NCI-H2029 (cell line): ENCODE data around the gene STMP1.
"Not testable (repeated sequence)": the region's sequence is repeated elsewhere in the genome, so short reads cannot be mapped to it uniquely, and the experiment has no call there.

ENCODE experiments used
- DNase-seq: peaks from one replicate; lab custom pipeline; 2025; lab: John Stamatoyannopoulos, UW

STMP1 gene

GRCh38 chr7:135664046-135664589 lies 1.8 kb downstream of the STMP1 start:
- DNase-seq = no peak

- DNase-seq = no peak
Observed at GRCh38 chr7:135665042-135665441, 2.7 kb downstream of the STMP1 start.

GRCh38 chr7:135666156-135666555 lies 3.8 kb downstream of the STMP1 start:
- no peak for DNase-seq

GRCh38 chr7:135666846-135667245 lies 4.5 kb downstream of the STMP1 start:
- no peak for DNase-seq

GRCh38 chr7:135667626-135668025 lies 5.3 kb downstream of the STMP1 start:
- not testable (repeated sequence) for DNase-seq

GRCh38 chr7:135668852-135669395 lies 6.6 kb downstream of the STMP1 start:
- not testable (repeated sequence) for DNase-seq

GRCh38 chr7:135669774-135670173 lies 7.5 kb downstream of the STMP1 start:
- DNase-seq = no peak

GRCh38 chr7:135670179-135670578 lies 7.9 kb downstream of the STMP1 start:
- no peak for DNase-seq

GRCh38 chr7:135672560-135673359 lies 10.4 kb downstream of the STMP1 start:
- peak; percentile 57 for DNase-seq

- no peak for DNase-seq
Observed at GRCh38 chr7:135673360-135673706, 11.0 kb downstream of the STMP1 start.

- DNase-seq = peak; percentile 43
Observed at GRCh38 chr7:135678612-135679575, 16.6 kb downstream of the STMP1 start.

GRCh38 chr7:135681762-135682161 lies 19.4 kb downstream of the STMP1 start:
- DNase-seq = no peak

- no peak for DNase-seq
Observed at GRCh38 chr7:135682191-135682590, 19.9 kb downstream of the STMP1 start.

- DNase-seq = no peak
Observed at GRCh38 chr7:135683609-135684008, 21.3 kb downstream of the STMP1 start.

GRCh38 chr7:135684136-135684535 lies 21.8 kb downstream of the STMP1 start:
- no peak for DNase-seq

- no peak for DNase-seq
Observed at GRCh38 chr7:135684699-135685098, 22.4 kb downstream of the STMP1 start.

- DNase-seq = no peak
Observed at GRCh38 chr7:135685306-135686084, 23.2 kb downstream of the STMP1 start.

GRCh38 chr7:135687466-135687865 lies 25.2 kb downstream of the STMP1 start:
- DNase-seq = no peak

- DNase-seq = no peak
Observed at GRCh38 chr7:135690566-135690965, 28.3 kb downstream of the STMP1 start.

- no peak for DNase-seq
Observed at GRCh38 chr7:135692055-135692454, 29.7 kb downstream of the STMP1 start.

GRCh38 chr7:135692606-135693005 lies 30.3 kb downstream of the STMP1 start:
- DNase-seq = not testable (repeated sequence)

GRCh38 chr7:135693558-135693957 lies 31.2 kb downstream of the STMP1 start:
- no peak for DNase-seq
